SU-DHL-6 (cell line): Measurements from ENCODE around the gene AK2.

ENCODE experiments used
- EZH2phosphoT487 ChIP-seq: fragments of 200-600 bp; sonication (generic), shearing (Covaris generic); conservative IDR thresholded peaks from 2 replicates; pipeline ENCODE4 v1.6.1; 2018; ENCODE audit warnings: mild to moderate bottlenecking, antibody characterized with exemption, low read length, moderate library complexity, mixed read lengths
- TF ChIP-seq, protein P1 (sequence below): fragments of 200-600 bp; sonication (generic); IDR thresholded peaks from one replicate; pipeline ENCODE4 v1.5.1; 2017; ENCODE audit warnings: antibody characterized with exemption, mild to moderate bottlenecking, low read length, moderate library complexity; ENCODE audit not compliant: insufficient read depth, poor library complexity, severe bottlenecking

DNA sequence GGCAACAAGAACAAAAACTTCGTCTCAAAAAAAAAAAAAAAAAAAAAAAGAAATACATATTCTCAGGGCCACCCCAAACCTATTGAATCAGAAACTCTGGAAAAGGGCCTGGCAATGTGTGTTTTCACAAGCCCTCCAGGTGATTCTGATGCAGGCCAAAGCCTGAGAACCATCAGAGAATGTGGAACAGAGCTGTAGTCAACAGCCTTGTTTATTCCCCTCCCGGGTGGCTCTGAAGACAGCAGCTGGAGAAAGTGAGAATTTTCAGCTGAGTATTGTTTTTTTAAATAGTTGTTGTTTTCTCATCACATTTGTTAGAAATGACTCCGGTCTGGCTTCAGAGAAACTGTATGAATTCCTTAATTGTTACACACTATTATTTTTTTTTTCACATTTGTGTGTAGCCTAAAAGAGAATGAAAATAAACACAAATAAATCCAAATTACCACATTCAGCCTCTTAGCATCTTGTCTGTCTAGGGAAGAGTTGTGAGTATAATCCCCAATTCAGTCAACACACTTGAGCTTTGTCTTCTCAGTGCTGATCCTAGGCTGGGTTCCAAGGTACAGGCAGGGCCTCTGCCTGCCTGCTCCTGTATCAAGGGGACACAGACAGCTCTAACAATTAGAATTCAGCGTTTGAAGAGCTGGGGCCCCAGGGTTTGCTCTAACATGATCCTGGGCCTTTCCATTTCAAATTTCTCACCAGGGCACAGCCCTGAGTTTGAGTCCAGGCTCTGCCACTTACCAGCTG lies 37.7 kb upstream of the AK2 start:
- TF ChIP-seq, protein P1, sequence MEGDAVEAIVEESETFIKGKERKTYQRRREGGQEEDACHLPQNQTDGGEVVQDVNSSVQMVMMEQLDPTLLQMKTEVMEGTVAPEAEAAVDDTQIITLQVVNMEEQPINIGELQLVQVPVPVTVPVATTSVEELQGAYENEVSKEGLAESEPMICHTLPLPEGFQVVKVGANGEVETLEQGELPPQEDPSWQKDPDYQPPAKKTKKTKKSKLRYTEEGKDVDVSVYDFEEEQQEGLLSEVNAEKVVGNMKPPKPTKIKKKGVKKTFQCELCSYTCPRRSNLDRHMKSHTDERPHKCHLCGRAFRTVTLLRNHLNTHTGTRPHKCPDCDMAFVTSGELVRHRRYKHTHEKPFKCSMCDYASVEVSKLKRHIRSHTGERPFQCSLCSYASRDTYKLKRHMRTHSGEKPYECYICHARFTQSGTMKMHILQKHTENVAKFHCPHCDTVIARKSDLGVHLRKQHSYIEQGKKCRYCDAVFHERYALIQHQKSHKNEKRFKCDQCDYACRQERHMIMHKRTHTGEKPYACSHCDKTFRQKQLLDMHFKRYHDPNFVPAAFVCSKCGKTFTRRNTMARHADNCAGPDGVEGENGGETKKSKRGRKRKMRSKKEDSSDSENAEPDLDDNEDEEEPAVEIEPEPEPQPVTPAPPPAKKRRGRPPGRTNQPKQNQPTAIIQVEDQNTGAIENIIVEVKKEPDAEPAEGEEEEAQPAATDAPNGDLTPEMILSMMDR: no peak
- no peak for TF ChIP-seq EZH2phosphoT487
